Measurements from ENCODE around the gene ZNF331. TPM values are rescaled to one million over a fixed set of nuclear protein-coding genes. Genes with fewer than 3 reads are reported as not detected.

Gene ZNF331
- total RNA-seq, 1 donor from 2014 or later = 26.6 TPM

- no peak overlapping the region for H3K27ac Mint-ChIP-seq (ENCODE audit: unreplicated experiment)
- H3K4me3 Mint-ChIP-seq (ENCODE audit: unreplicated experiment) = no peak overlapping the region
- TF ChIP-seq, protein P1, sequence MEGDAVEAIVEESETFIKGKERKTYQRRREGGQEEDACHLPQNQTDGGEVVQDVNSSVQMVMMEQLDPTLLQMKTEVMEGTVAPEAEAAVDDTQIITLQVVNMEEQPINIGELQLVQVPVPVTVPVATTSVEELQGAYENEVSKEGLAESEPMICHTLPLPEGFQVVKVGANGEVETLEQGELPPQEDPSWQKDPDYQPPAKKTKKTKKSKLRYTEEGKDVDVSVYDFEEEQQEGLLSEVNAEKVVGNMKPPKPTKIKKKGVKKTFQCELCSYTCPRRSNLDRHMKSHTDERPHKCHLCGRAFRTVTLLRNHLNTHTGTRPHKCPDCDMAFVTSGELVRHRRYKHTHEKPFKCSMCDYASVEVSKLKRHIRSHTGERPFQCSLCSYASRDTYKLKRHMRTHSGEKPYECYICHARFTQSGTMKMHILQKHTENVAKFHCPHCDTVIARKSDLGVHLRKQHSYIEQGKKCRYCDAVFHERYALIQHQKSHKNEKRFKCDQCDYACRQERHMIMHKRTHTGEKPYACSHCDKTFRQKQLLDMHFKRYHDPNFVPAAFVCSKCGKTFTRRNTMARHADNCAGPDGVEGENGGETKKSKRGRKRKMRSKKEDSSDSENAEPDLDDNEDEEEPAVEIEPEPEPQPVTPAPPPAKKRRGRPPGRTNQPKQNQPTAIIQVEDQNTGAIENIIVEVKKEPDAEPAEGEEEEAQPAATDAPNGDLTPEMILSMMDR (IDR thresholded peaks at IDR 0.05; ENCODE audit: unreplicated experiment) = no peak
- no peaks in the 10 kb centered on the region for H3K9me3 Mint-ChIP-seq (ENCODE audit: unreplicated experiment)
- no peak for DNase-seq (ENCODE audit: low spot score)
- H3K27me3 Mint-ChIP-seq (ENCODE audit: unreplicated experiment) = peaks cover 6% of the 10 kb centered on the region
- H3K4me1 Mint-ChIP-seq (ENCODE audit: unreplicated experiment) = peaks cover 11% of the 10 kb centered on the region
- H3K36me3 Mint-ChIP-seq (ENCODE audit: low read depth, unreplicated experiment) = peaks cover 25% of the 10 kb centered on the region
These were observed 19.8 kb upstream of the ZNF331 start for GRCh38 chr19:53518121-53518520.

GRCh38 chr19:53518716-53519115 is 19.2 kb upstream of the ZNF331 start:
- Mint-ChIP-seq H3K9me3 (ENCODE audit: unreplicated experiment) (no peaks in the 10 kb centered on the region), H3K4me1 (ENCODE audit: unreplicated experiment) (peaks cover 11% of the 10 kb centered on the region), H3K4me3 (ENCODE audit: unreplicated experiment) (peak overlapping the region; percentile 9), H3K27me3 (ENCODE audit: unreplicated experiment) (peaks cover 6% of the 10 kb centered on the region), H3K36me3 (ENCODE audit: low read depth, unreplicated experiment) (peaks cover 25% of the 10 kb centered on the region), H3K27ac (ENCODE audit: unreplicated experiment) (no peak overlapping the region)
- DNase-seq (ENCODE audit: low spot score) = no peak
- TF ChIP-seq, protein P1 (IDR thresholded peaks at IDR 0.05; ENCODE audit: unreplicated experiment) = no peak

DNA sequence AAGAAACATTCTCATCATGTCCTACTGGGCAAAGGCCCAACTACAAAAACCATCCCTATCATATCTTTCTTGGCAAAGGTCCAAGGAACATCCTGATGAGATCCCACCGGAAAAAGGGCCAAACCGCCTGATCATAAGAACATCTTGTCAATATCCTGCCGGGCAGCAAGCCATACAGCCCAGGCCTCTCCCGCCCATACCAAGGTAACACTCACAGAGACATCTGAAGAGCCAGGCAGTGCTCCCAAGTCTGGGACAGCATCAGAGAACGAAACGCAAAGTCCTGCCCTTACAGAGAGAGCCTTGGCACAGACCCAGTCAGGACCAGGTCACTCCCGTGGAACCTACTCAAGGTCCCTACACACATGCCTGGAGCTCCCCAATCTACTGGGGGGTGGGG is 18.5 kb upstream of the ZNF331 start:
- H3K4me1 Mint-ChIP-seq (ENCODE audit: unreplicated experiment) = peaks cover 11% of the 10 kb centered on the region
- H3K36me3 Mint-ChIP-seq (ENCODE audit: low read depth, unreplicated experiment) = peaks cover 29% of the 10 kb centered on the region
- TF ChIP-seq, protein P1 (IDR thresholded peaks at IDR 0.05; ENCODE audit: unreplicated experiment) = no peak
- DNase-seq (ENCODE audit: low spot score) = no peak
- no peak overlapping the region for H3K27ac Mint-ChIP-seq (ENCODE audit: unreplicated experiment)
- peak overlapping the region; percentile 9 for H3K4me3 Mint-ChIP-seq (ENCODE audit: unreplicated experiment)
- no peaks in the 10 kb centered on the region for H3K9me3 Mint-ChIP-seq (ENCODE audit: unreplicated experiment)
- H3K27me3 Mint-ChIP-seq (ENCODE audit: unreplicated experiment) = peaks cover 6% of the 10 kb centered on the region

DNA sequence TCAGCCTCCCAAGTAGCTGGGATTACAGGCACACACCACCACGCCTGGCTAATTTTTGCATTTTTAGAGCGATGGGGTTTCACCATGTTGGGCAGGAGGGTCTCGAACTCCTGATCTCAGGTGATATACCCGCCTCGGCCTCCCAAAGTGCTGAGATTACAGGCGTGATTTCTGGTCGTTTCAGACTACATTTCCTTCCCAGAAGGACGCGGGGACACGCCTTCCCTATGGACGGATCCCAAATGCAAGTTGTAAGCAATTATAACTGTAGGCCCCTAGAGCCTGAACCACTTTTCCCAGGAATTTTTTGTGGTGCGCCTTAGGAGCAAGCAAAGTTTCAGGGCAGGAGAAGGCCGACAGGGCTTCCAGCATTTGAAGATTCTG is 17.8 kb upstream of the ZNF331 start:
- Mint-ChIP-seq H3K4me1 (ENCODE audit: unreplicated experiment) (peaks cover 11% of the 10 kb centered on the region), H3K27ac (ENCODE audit: unreplicated experiment) (no peak overlapping the region), H3K9me3 (ENCODE audit: unreplicated experiment) (no peaks in the 10 kb centered on the region), H3K4me3 (ENCODE audit: unreplicated experiment) (peak overlapping the region; percentile 98), H3K27me3 (ENCODE audit: unreplicated experiment) (peaks cover 6% of the 10 kb centered on the region), H3K36me3 (ENCODE audit: low read depth, unreplicated experiment) (peaks cover 26% of the 10 kb centered on the region)
- TF ChIP-seq, protein P1 (IDR thresholded peaks at IDR 0.05; ENCODE audit: unreplicated experiment) = no peak
- DNase-seq (ENCODE audit: low spot score) = no peak

- peak; percentile 87 for DNase-seq (ENCODE audit: low spot score)
- H3K36me3 Mint-ChIP-seq (ENCODE audit: low read depth, unreplicated experiment) = peaks cover 28% of the 10 kb centered on the region
- H3K9me3 Mint-ChIP-seq (ENCODE audit: unreplicated experiment) = no peaks in the 10 kb centered on the region
- H3K27ac Mint-ChIP-seq (ENCODE audit: unreplicated experiment) = peak overlapping the region; percentile 76
- peaks cover 11% of the 10 kb centered on the region for H3K4me1 Mint-ChIP-seq (ENCODE audit: unreplicated experiment)
- TF ChIP-seq, protein P1 (IDR thresholded peaks at IDR 0.05; ENCODE audit: unreplicated experiment) = no peak
- peaks cover 6% of the 10 kb centered on the region for H3K27me3 Mint-ChIP-seq (ENCODE audit: unreplicated experiment)
- H3K4me3 Mint-ChIP-seq (ENCODE audit: unreplicated experiment) = peak overlapping the region; percentile 98
These were observed 17.2 kb upstream of the ZNF331 start for GRCh38 chr19:53520547-53521372.
